ENCODE data around the gene PTPRN2.

GRCh38 chr7:157602156-157602555, 985.5 kb downstream of the PTPRN2 start:
- no peak for TF ChIP-seq POLR2A (IDR thresholded peaks at IDR 0.05; ENCODE audit: borderline replicate concordance, extremely low read depth, insufficient read depth, insufficient read length)
- no peak for TF ChIP-seq EZH2 (IDR thresholded peaks at IDR 0.05)
- no peak for TF ChIP-seq POLR2AphosphoS5 (IDR thresholded peaks at IDR 0.05; ENCODE audit: low read depth, low read length)
- no peak for TF ChIP-seq REST (IDR thresholded peaks at IDR 0.05; ENCODE audit: low read depth)
- no peak for TF ChIP-seq TCF7L2 (IDR thresholded peaks at IDR 0.05; ENCODE audit: borderline replicate concordance, extremely low read depth, insufficient read depth, insufficient read length)
